ENCODE results near the gene VNN1. TPM values are rescaled to one million over a fixed set of nuclear protein-coding genes. Genes with fewer than 3 reads are reported as not detected.

VNN1 gene
- total RNA-seq, 4 donors from 2014 or later = 4.5 to 41.6 (median 7.0) TPM

DNA sequence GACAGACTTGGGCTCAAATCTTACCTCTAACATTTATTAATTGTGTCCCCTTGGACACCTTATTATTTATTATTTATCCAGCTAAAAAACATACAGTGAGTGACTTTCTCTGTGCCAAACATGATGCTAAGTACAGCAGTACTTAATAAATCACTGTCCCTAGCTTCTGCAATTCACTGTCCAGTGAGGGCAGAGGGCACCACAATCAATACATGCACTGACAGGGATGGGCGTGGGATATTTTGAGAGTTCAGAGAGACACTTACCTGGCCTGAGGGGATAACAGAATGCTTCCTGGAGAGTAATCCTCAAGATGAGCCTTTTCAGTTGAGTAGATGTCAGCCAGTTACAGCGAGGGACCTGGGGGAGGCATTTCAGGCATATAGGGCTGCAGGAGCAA is 80.5 kb downstream of the VNN1 start:
- TF ChIP-seq, protein P1, sequence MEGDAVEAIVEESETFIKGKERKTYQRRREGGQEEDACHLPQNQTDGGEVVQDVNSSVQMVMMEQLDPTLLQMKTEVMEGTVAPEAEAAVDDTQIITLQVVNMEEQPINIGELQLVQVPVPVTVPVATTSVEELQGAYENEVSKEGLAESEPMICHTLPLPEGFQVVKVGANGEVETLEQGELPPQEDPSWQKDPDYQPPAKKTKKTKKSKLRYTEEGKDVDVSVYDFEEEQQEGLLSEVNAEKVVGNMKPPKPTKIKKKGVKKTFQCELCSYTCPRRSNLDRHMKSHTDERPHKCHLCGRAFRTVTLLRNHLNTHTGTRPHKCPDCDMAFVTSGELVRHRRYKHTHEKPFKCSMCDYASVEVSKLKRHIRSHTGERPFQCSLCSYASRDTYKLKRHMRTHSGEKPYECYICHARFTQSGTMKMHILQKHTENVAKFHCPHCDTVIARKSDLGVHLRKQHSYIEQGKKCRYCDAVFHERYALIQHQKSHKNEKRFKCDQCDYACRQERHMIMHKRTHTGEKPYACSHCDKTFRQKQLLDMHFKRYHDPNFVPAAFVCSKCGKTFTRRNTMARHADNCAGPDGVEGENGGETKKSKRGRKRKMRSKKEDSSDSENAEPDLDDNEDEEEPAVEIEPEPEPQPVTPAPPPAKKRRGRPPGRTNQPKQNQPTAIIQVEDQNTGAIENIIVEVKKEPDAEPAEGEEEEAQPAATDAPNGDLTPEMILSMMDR (IDR thresholded peaks at IDR 0.05; ENCODE audit: low read depth) = no peak

Other genes starting within 250 kb of the VNN1 start
- gene STX7, start 200.9 kb downstream of the VNN1 start, total RNA-seq = 10 to 100 TPM; 38.4 to 94.7 (median 57.1) TPM
- gene TAAR9, start 175.8 kb downstream of the VNN1 start, total RNA-seq = not detected
- not detected for gene TAAR8, start 161.4 kb downstream of the VNN1 start, total RNA-seq
- gene TAAR6, start 143.7 kb downstream of the VNN1 start, total RNA-seq = not detected
- gene TAAR5, start 124.3 kb downstream of the VNN1 start, total RNA-seq = not detected
- not detected for gene TAAR2, start 89.8 kb downstream of the VNN1 start, total RNA-seq
- gene TAAR1, start 54.9 kb downstream of the VNN1 start, total RNA-seq = not detected
- gene VNN2, start 43.8 kb upstream of the VNN1 start, total RNA-seq = 100 to 1,000 TPM in 1 of 4 donors, 10 to 100 TPM in 1, 1 to 10 TPM in 2; 2.8 to 122 (median 21.6) TPM
- 10 to 100 TPM; 13.4 to 42.0 (median 19.5) TPM for gene SLC18B1, start 84.6 kb upstream of the VNN1 start, total RNA-seq
- gene RPS12, start 100.5 kb upstream of the VNN1 start, total RNA-seq = 1,000 to 10,000 TPM; 1,034 to 2,095 (median 2,014) TPM

Measured in subcutaneous adipose tissue (tissue), 4 donors.